Ishikawa (cell line): ENCODE measurements around the gene TUBB3.

Experiments used
- CREB1 ChIP-seq: IDR thresholded peaks from 2 replicates; pipeline ENCODE4 v1.6.1; 2012; ENCODE audit warnings: low read depth
- EGR1 ChIP-seq: IDR thresholded peaks from 2 replicates; pipeline ENCODE4 v1.6.1; 2012
- EP300 ChIP-seq: IDR thresholded peaks from 2 replicates; pipeline ENCODE4 v1.6.1; 2012; ENCODE audit warnings: borderline replicate concordance
- FOXM1 ChIP-seq: IDR thresholded peaks from 2 replicates; pipeline ENCODE4 v1.6.1; 2012; ENCODE audit warnings: low read depth, borderline replicate concordance
- MAX ChIP-seq: IDR thresholded peaks from 2 replicates; pipeline ENCODE4 v1.6.1; 2012
- RAD21 ChIP-seq: IDR thresholded peaks from 2 replicates; pipeline ENCODE4 v1.6.1; 2012; ENCODE audit warnings: low read depth
- TEAD4 ChIP-seq: IDR thresholded peaks from 2 replicates; pipeline ENCODE4 v1.6.1; 2012
- USF1 ChIP-seq: IDR thresholded peaks from 2 replicates; pipeline ENCODE4 v1.6.1; 2012
- YY1 ChIP-seq: IDR thresholded peaks from 2 replicates; pipeline ENCODE4 v1.6.1; 2012; ENCODE audit warnings: low read depth

GRCh38 chr16:89881368-89881730 is 41.8 kb upstream of the TUBB3 start:
- no peak for TF ChIP-seq MAX
- no peak for TF ChIP-seq TEAD4
- TF ChIP-seq USF1: no peak
- no peak for TF ChIP-seq YY1
- TF ChIP-seq EP300: no peak
- TF ChIP-seq CREB1: no peak
- no peak for TF ChIP-seq FOXM1
- TF ChIP-seq RAD21: no peak
- no peak for TF ChIP-seq EGR1
